Right renal pelvis (tissue), 4 donors: Measurements from ENCODE around the gene GNAO1. TPM values are rescaled to one million over a fixed set of nuclear protein-coding genes. Genes with fewer than 3 reads are reported as not detected.

Source experiments
- DNase-seq, 4 donors: peaks; one replicate each; pipeline ENCODE4 v3.0.0-alpha.2; 2013; ENCODE audit warnings: low read depth in 4 of 4, low spot score in 3 of 4, missing footprints in 1 of 4
- polyA plus RNA-seq, 4 donors: library from polyadenylated mRNA; unstranded; fragments of 120-200 nt; gene quantifications; one replicate each; pipeline ENCODE4 v1.2.1, GENCODE V29; 2013; ENCODE audit not compliant: insufficient read length in 4 of 4

The GNAO1 gene
- polyA plus RNA-seq, 4 donors: 4.7 to 7.1 (median 6.4) TPM

GRCh38 chr16:56344518-56345405, 153.5 kb downstream of the GNAO1 start:
- DNase-seq: no peak

- no peak for DNase-seq
These were observed 154.2 kb downstream of the GNAO1 start for GRCh38 chr16:56345406-56346050.

GRCh38 chr16:56346131-56346890, 155.0 kb downstream of the GNAO1 start:
- no peak for DNase-seq

GRCh38 chr16:56347166-56347565, 155.9 kb downstream of the GNAO1 start:
- DNase-seq: no peak

GRCh38 chr16:56347670-56348069, 156.4 kb downstream of the GNAO1 start:
- DNase-seq: no peak

- DNase-seq: no peak
These were observed 157.1 kb downstream of the GNAO1 start for GRCh38 chr16:56348168-56349085.

GRCh38 chr16:56349086-56349415, 157.8 kb downstream of the GNAO1 start:
- no peak for DNase-seq

GRCh38 chr16:56349711-56350161, 158.4 kb downstream of the GNAO1 start:
- DNase-seq: no peak

GRCh38 chr16:56350491-56351405, 159.5 kb downstream of the GNAO1 start:
- no peak for DNase-seq

- no peak for DNase-seq
These were observed 160.2 kb downstream of the GNAO1 start for GRCh38 chr16:56351481-56351880.

GRCh38 chr16:56352351-56353053, 161.2 kb downstream of the GNAO1 start:
- no peak for DNase-seq

- no peak for DNase-seq
These were observed 162.0 kb downstream of the GNAO1 start for GRCh38 chr16:56353054-56353921.

GRCh38 chr16:56354016-56354415, 162.7 kb downstream of the GNAO1 start:
- no peak for DNase-seq

- DNase-seq: no peak
These were observed 163.5 kb downstream of the GNAO1 start for GRCh38 chr16:56354746-56355145.

GRCh38 chr16:56355221-56355620, 163.9 kb downstream of the GNAO1 start:
- no peak for DNase-seq

- no peak for DNase-seq
These were observed 164.5 kb downstream of the GNAO1 start for GRCh38 chr16:56355786-56356275.
